Subcutaneous adipose tissue (tissue), 4 donors: ENCODE data around the gene DISC1. TPM values are rescaled to one million over a fixed set of nuclear protein-coding genes. Genes with fewer than 3 reads are reported as not detected.

Experiments
- CTCF ChIP-seq: fragments of 450-650 bp; IDR thresholded peaks from one replicate; pipeline ENCODE4 v1.5.1; 2016; ENCODE audit warnings: low read depth, mild to moderate bottlenecking, control low read depth, antibody characterized with exemption, moderate library complexity
- total RNA-seq, 4 donors: library from RNA; depleted of rRNA; stranded (reverse); fragments of >200 nt; gene quantifications; one replicate each; pipeline ENCODE4 v1.1.0, GENCODE V29; 2016

DISC1 gene
- total RNA-seq, 4 donors from 2014 or later: 9.8 to 21.6 (median 19.7) TPM

DNA sequence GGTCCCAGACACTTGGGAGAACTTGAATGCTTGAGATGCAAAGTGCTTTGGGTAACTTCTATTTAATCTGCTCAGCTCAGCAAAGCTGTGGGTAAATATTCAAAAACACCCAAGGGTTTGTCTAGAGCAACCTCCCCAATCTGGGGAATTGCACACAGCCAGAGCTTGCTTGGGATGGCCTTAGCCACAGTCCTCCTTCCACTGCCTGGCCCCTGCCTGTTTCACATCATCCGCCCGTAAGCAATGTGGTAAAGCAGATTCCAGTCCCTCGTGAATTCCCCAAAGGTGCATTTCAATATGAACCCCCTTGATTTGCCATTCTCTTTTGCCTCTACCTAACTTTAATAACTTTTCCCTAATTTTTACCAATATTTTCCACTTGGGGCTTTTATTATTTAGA is 418.1 kb downstream of the DISC1 start:
- no peak for TF ChIP-seq CTCF

- TF ChIP-seq CTCF: no peak
Measured at GRCh38 chr1:232045139-232045994, 418.8 kb downstream of the DISC1 start.

DNA sequence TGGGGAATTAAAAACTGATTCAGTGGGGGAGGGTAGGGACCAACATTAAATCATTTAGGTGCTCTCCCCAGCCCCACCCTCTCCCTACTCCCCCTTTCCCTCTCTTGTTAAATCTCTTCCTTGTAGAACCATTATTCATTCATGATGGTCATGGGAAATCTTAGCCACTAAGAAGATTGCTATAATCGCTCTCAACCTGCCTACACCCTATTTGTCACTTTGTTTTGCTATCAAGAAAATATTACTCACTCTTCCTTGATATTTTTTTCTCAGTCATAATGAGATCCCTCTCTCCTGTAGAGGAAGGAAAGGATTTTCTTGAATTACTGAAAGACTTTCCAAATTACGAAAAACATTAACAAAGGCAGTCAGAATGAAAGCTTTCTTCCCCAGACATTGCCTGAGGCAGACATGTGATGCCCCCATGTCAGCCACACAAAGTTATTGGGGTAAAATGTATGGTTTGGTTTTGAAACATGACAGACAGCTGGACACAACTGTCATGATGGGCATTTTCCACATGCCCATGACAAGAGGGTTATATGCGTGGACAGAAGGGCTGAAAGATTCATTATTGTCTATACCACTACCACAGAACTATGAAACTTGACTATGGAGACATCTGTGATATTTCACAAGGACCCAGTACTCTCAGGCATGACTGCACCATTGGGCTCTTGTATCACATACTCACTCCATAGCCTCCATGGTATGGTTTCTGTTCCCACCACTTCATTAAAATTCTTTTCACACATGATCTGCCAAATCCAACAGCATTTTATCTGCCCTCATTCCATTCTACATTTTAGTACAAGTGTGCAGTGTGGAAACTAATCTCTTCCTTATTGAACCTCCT is 420.1 kb downstream of the DISC1 start:
- no peak for TF ChIP-seq CTCF

- no peak for TF ChIP-seq CTCF
Measured at GRCh38 chr1:232047473-232047872, 420.9 kb downstream of the DISC1 start.

DNA sequence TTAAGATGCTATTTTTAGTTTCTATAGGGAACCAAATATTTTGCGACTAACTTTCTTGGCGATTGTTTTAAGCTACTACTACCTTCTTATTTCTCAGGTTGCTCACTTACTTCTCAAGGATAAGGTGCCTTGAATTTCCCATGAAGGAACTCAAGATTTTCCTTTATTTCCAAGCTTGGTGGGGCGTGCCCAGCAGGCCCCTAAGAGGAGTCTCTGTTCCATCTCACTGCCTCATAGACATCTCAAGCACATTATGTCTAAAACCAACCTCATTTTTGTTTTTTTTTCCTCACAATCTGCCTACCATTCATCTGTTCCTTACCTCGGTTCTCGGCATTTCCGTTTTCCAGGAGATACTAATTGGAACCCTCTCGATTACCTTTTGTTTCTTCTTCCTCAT is 421.9 kb downstream of the DISC1 start:
- TF ChIP-seq CTCF: no peak

DNA sequence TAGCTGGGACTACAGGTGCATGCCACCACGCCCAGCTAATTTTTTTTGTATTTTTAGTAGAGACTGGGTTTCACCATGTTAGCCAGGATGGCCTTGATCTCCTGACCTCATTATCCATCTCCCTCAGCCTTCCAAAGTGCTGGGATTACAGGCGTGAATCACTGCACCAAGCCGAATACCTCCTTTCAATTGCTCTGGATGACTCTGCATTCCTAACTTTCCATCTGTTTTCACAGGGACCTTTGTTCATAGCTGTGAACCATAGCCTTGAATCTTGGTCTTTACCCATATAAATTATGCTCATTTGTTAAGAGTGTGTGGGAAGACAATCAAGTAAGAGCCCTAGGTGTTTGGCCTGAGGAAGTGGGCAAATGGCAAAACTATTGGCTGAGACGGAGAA is 422.7 kb downstream of the DISC1 start:
- TF ChIP-seq CTCF: no peak
